Endothelial cell of umbilical vein (primary cell): ENCODE results near the gene NRDE2. TPM values are rescaled to one million over a fixed set of nuclear protein-coding genes. Genes with fewer than 3 reads are reported as not detected.

ENCODE experiments used
- BruUV-seq: library from RNA; stranded (reverse); fragments of 400-500 nt; replicated peaks from 2 replicates; lab custom pipeline; 2021; lab: Mats Ljungman, UMichigan
- CTCF ChIA-PET: fragments of 300-600, 350-600 bp; sonication (Branson Sonifier 250); formaldehyde crosslinking; loops from one replicate; lab custom pipeline; 2021; ENCODE audit warnings: antibody characterized with exemption, inconsistent platforms; lab: Charles Lee
- POLR2A ChIA-PET: fragments of 300-600, 350-600 bp; sonication (Branson Sonifier 250); formaldehyde crosslinking; loops from one replicate; lab custom pipeline; 2021; ENCODE audit warnings: antibody characterized with exemption, inconsistent platforms; lab: Charles Lee
- DNase-seq: peaks from one replicate; pipeline ENCODE4 v3.0.0-alpha.2; 2011; ENCODE audit warnings: low read depth, low spot score
- FAIRE-seq: peaks from 2 replicates; lab custom pipeline; 2011; peaks lifted over from hg19 to GRCh38; lab: Jason Lieb, UNC
- H2AFZ ChIP-seq: 2 replicates; pipeline ENCODE4 v1.6.0; 2012; ENCODE audit warnings: low read depth, low read length, control low read depth, inconsistent platforms
- H3K27ac ChIP-seq: 2 replicates; pipeline ENCODE4 v1.5.1; 2011; ENCODE audit warnings: low read depth, mild to moderate bottlenecking, control low read depth, low read length, moderate library complexity; ENCODE audit not compliant: insufficient read depth
- H3K27me3 ChIP-seq, 2 experiments: 2 replicates each; pipeline versions ENCODE4 v1.6.0 to v1.6.1; 2011; ENCODE audit warnings: low read length in 2 of 2, mixed read lengths in 1 of 2; ENCODE audit not compliant: control insufficient read depth in 2 of 2, insufficient read depth in 2 of 2
- H3K36me3 ChIP-seq, 2 experiments: 2 replicates in 1 of 2; 3 replicates in 1 of 2; pipeline ENCODE4 v1.5.1; 2011; ENCODE audit warnings: low read length in 2 of 2, mild to moderate bottlenecking in 1 of 2, moderate library complexity in 1 of 2; ENCODE audit not compliant: control insufficient read depth in 2 of 2, insufficient read depth in 2 of 2; ENCODE audit errors: extremely low read depth in 1 of 2
- H3K4me1 ChIP-seq: 3 replicates; pipeline ENCODE4 v1.5.1; 2011; ENCODE audit warnings: mild to moderate bottlenecking, low read length; ENCODE audit not compliant: control insufficient read depth, insufficient read depth; ENCODE audit errors: extremely low read depth
- H3K4me2 ChIP-seq: 2 replicates; pipeline ENCODE4 v1.6.1; 2011; ENCODE audit warnings: low read length, control low read depth, mixed read lengths; ENCODE audit not compliant: insufficient read depth
- H3K4me3 ChIP-seq, 3 experiments: fragments of 200-600 bp in 1 of 3; sonication (generic), shearing (Covaris generic) in 1 of 3; replicated peaks in 1 of 3; 2 replicates each; pipeline ENCODE4 v1.5.1; 2011 to 2016; ENCODE audit warnings: control low read depth in 3 of 3, low read length in 3 of 3, mild to moderate bottlenecking in 2 of 3, inconsistent platforms in 1 of 3, low read depth in 1 of 3, moderate library complexity in 1 of 3; ENCODE audit not compliant: insufficient read depth in 1 of 3
- H3K79me2 ChIP-seq: 2 replicates; pipeline ENCODE4 v1.6.0; 2012; ENCODE audit warnings: low read length, inconsistent platforms; ENCODE audit not compliant: control insufficient read depth, insufficient read depth
- H3K9ac ChIP-seq: replicated peaks from 2 replicates; pipeline ENCODE3; 2011; ENCODE audit warnings: low read length, control low read depth; ENCODE audit not compliant: insufficient read depth; ENCODE audit errors: extremely low read depth
- H3K9me1 ChIP-seq: replicated peaks from 3 replicates; pipeline ENCODE4 v1.6.0; 2011; ENCODE audit warnings: mild to moderate bottlenecking, low read length; ENCODE audit not compliant: control insufficient read depth, insufficient read depth; ENCODE audit errors: extremely low read depth
- H3K9me3 ChIP-seq: replicated peaks from 2 replicates; pipeline ENCODE4 v1.5.1; 2012; ENCODE audit warnings: low read length, inconsistent platforms; ENCODE audit not compliant: control insufficient read depth, insufficient read depth
- H4K20me1 ChIP-seq: replicated peaks from 2 replicates; pipeline ENCODE3; 2011; ENCODE audit warnings: mild to moderate bottlenecking, low read length; ENCODE audit not compliant: control insufficient read depth, insufficient read depth; ENCODE audit errors: extremely low read depth
- EZH2 ChIP-seq: IDR thresholded peaks from 2 replicates; pipeline ENCODE4 v1.6.1; 2012; ENCODE audit warnings: borderline replicate concordance, low read depth, mild to moderate bottlenecking, moderate library complexity, low read length, inconsistent platforms; ENCODE audit not compliant: severe bottlenecking
- FOS ChIP-seq: IDR thresholded peaks from 2 replicates; pipeline ENCODE4 v1.6.1; 2011; ENCODE audit warnings: mild to moderate bottlenecking, low read length, moderate library complexity, borderline replicate concordance; ENCODE audit not compliant: insufficient read depth
- GATA2 ChIP-seq: IDR thresholded peaks from 2 replicates; pipeline ENCODE4 v1.7.0; 2011; ENCODE audit warnings: low read depth, mild to moderate bottlenecking, moderate library complexity, mixed read lengths, low read length; ENCODE audit not compliant: insufficient read length, insufficient read depth
- JUN ChIP-seq: IDR thresholded peaks from 2 replicates; pipeline ENCODE4 v1.6.1; 2011; ENCODE audit warnings: borderline replicate concordance, low read depth; ENCODE audit not compliant: insufficient read length, insufficient read depth
- MYC ChIP-seq: IDR thresholded peaks from one replicate; pipeline ENCODE4 v1.6.1; 2011; ENCODE audit warnings: mild to moderate bottlenecking, low read depth, low read length
- POLR2A ChIP-seq: IDR thresholded peaks from 2 replicates; pipeline ENCODE4 v1.6.1; 2012; ENCODE audit warnings: low read depth, mild to moderate bottlenecking, control low read depth, low read length
- POLR2AphosphoS5 ChIP-seq: IDR thresholded peaks from 2 replicates; pipeline ENCODE4 v1.6.1; 2012; ENCODE audit warnings: low read depth, mild to moderate bottlenecking, control low read depth, low read length, moderate library complexity; ENCODE audit not compliant: insufficient read depth
- dilution Hi-C: fragments of 300-500 bp; cut with MboI; formaldehyde crosslinking; loops from one replicate; pipeline ENCODE4 v1.15.0; 2019; ENCODE audit warnings: low sequenced_read_pairs; ENCODE audit not compliant: extremely low pct_ligation_motif_present
- intact Hi-C: fragments of 100-400 bp; cut with micrococcal nuclease; formaldehyde crosslinking; loops from one replicate; pipeline ENCODE4 v1.10.0; 2022
- polyA plus RNA-seq, 4 experiments: library from polyadenylated mRNA; depleted of rRNA in 3 of 4; stranded (reverse) in 3 of 4; unstranded in 1 of 4; fragments of >200 nt; gene quantifications; 2 replicates each; pipeline versions ENCODE4 v1.2.1 to v1.2.3, GENCODE V29; 2011 to 2012; ENCODE audit warnings: missing spikeins in 1 of 4
- total RNA-seq: library from RNA; stranded (reverse); gene quantifications from 2 replicates; pipeline ENCODE4 v1.2.3, GENCODE V29; 2021
- TF ChIP-seq, protein P1 (sequence below): IDR thresholded peaks from 2 replicates; pipeline ENCODE4 v1.6.1; 2011; ENCODE audit not compliant: insufficient read depth, insufficient read length
- TF ChIP-seq, protein P2 (sequence below), 2 donors: IDR thresholded peaks; 1 replicate in 1 of 2; 2 replicates in 1 of 2; pipeline ENCODE4 v1.5.1; 2011; ENCODE audit warnings: low read length in 2 of 2, mild to moderate bottlenecking in 2 of 2, moderate library complexity in 2 of 2, control low read depth in 1 of 2, inconsistent platforms in 1 of 2, low read depth in 1 of 2; ENCODE audit not compliant: insufficient read depth in 1 of 2; ENCODE audit errors: extremely low read depth in 1 of 2

The NRDE2 gene
- total and polyA plus RNA-seq, 2 donors (not counting 3 experiments of a cell fraction or from before 2014, with no cell fraction given): 8.5 to 22.1 TPM

DNA sequence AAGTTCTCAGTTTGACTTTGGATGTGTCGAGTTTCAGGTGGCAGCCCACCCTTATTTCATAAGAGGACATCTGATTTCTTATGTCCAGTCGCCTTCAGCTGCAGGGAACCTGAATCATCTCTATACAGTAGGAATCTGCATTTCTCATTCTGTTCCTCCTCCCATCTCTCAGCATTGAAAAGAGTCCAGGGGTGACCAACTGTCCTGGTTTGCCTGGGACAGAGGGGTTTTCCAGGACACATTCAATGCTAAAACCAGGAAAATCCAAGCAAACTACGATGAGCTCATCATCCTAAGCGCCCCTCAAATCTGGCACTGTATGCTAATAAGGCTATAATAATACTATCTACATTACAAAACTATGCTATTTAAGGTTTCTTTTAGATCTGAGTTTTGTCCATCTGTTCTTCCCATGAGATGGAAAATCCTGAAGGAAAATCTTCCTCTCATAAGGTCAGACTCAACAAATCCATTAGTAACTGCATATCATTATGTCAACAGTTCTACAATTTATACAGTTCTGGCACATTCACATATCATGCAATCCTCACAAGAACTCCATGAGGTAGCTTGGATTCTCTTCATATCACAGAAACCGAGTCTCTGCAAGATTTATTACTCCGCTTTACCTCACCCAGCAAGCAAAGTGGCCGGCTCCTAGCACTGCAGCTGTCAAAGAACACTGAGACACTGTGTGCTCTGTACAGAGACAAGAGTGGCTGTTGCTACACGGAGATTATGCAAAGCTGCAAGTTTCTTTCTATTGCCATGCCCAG lies 49.5 kb upstream of the NRDE2 start:
- FAIRE-seq (peak; percentile 26), DNase-seq (no peak)
- Histone ChIP-seq H3K4me2 (no peak overlapping the region), H3K9me1 (no peaks in the 10 kb centered on the region), H3K9me3 (no peaks in the 10 kb centered on the region), H3K36me3 (no peaks in the 10 kb centered on the region), H3K79me2 (no peaks in the 10 kb centered on the region), H3K4me1 (peaks cover 17% of the 10 kb centered on the region), H3K27ac (no peak overlapping the region), H3K9ac (no peak overlapping the region), H3K4me3 (no peak overlapping the region), H3K27me3 (peaks cover 0 to 2% of the 10 kb centered on the region in 2 experiments), H2AFZ (no peak overlapping the region), H4K20me1 (no peaks in the 10 kb centered on the region)
- intact Hi-C loops: loop anchor here (5.0 kb wide), 3 partner anchors 79 to 316 kb away; no protein-coding TSS in a partner anchor
- CTCF ChIA-PET: interaction anchor here (0.5 to 1.8 kb wide), 4 partner anchors 19 to 92 kb away, joined by 3 to 8 read pairs (median 4); no protein-coding TSS in a partner anchor
- BruUV-seq: no TSS peak
- no peak for TF ChIP-seq FOS
- TF ChIP-seq POLR2AphosphoS5: no peak
- TF ChIP-seq MYC: no peak
- no peak for TF ChIP-seq POLR2A
- dilution Hi-C loops: no loop called here
- POLR2A ChIA-PET: interaction anchor here (3.8 kb wide), 1 partner anchor 16 kb away, joined by 49 read pairs; the partner anchor contains the start of gene CALM1

DNA sequence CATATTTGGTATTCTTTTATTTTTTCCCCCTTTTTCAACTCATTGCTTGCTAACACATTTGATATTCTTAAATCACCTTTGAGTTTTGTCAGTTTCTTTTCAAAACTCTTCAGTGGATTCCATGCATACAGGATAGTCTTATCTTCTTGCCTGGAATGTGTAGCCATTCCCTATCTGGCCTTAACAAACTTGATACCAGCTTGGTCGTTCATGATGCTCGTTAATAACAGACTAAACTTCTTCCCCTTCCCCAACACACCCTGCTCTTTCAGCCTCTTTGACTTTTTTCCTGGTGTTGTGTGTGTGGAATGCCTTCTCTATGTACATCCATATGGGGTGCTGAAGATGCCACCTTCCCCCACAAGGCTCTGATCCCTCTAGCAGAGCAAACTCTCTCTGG lies 47.4 kb upstream of the NRDE2 start:
- no peak for FAIRE-seq
- Histone ChIP-seq H3K9ac (no peak overlapping the region), H3K4me1 (peaks cover 10% of the 10 kb centered on the region), H3K27me3 (peaks cover 0 to 2% of the 10 kb centered on the region in 2 experiments), H3K9me1 (no peaks in the 10 kb centered on the region), H3K27ac (no peak overlapping the region), H3K4me3 (no peak overlapping the region), H3K79me2 (no peaks in the 10 kb centered on the region), H4K20me1 (no peaks in the 10 kb centered on the region), H3K9me3 (no peaks in the 10 kb centered on the region), H3K4me2 (no peak overlapping the region), H3K36me3 (no peaks in the 10 kb centered on the region), H2AFZ (no peak overlapping the region)
- ChIA-PET CTCF (no interaction called here), POLR2A (no interaction called here)
- dilution Hi-C loops: no loop called here
- TF ChIP-seq EZH2 (no peak), MYC (no peak), POLR2A (no peak), GATA2 (no peak), POLR2AphosphoS5 (no peak), JUN (no peak), FOS (no peak)
- TF ChIP-seq, protein P1, sequence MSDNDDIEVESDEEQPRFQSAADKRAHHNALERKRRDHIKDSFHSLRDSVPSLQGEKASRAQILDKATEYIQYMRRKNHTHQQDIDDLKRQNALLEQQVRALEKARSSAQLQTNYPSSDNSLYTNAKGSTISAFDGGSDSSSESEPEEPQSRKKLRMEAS: no peak
- TF ChIP-seq, protein P2, sequence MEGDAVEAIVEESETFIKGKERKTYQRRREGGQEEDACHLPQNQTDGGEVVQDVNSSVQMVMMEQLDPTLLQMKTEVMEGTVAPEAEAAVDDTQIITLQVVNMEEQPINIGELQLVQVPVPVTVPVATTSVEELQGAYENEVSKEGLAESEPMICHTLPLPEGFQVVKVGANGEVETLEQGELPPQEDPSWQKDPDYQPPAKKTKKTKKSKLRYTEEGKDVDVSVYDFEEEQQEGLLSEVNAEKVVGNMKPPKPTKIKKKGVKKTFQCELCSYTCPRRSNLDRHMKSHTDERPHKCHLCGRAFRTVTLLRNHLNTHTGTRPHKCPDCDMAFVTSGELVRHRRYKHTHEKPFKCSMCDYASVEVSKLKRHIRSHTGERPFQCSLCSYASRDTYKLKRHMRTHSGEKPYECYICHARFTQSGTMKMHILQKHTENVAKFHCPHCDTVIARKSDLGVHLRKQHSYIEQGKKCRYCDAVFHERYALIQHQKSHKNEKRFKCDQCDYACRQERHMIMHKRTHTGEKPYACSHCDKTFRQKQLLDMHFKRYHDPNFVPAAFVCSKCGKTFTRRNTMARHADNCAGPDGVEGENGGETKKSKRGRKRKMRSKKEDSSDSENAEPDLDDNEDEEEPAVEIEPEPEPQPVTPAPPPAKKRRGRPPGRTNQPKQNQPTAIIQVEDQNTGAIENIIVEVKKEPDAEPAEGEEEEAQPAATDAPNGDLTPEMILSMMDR (IDR thresholded peaks at IDR 0.05; ENCODE audit: extremely low read depth in 1 of 2, insufficient read depth in 1 of 2, low read depth in 1 of 2, low read length in 2 of 2): no peak
- no TSS peak for BruUV-seq
- no peak for DNase-seq
- intact Hi-C loops: no loop called here
